ENCODE results near the gene CELF1.

Gene CELF1

GRCh38 chr11:47552566-47553405 is at the start of gene CELF1:
CELF1 (minus strand) TSS chr11:47553132; CDS start chr11:47499523, 53,609 bp downstream.
- H3K4me3 ChIP-seq (ENCODE audit: low read length) = peak within 1 kb of the TSS; percentile 73
- H3K9me3 ChIP-seq (ENCODE audit: control insufficient read depth, low read depth, low read length) = no peaks in the 10 kb centered on the region
- peaks cover 4% of the 10 kb centered on the region for H3K36me3 ChIP-seq (ENCODE audit: control insufficient read depth, low read depth, low read length)
- peaks cover 15% of the 10 kb centered on the region for H3K4me1 ChIP-seq (ENCODE audit: control insufficient read depth, low read depth, low read length)
- H3K27ac ChIP-seq (ENCODE audit: low read length) = peak within 1 kb of the TSS; percentile 36
- no peaks in the 10 kb centered on the region for H3K27me3 ChIP-seq (ENCODE audit: control insufficient read depth, insufficient read depth, low read length)
- H3K9ac ChIP-seq (ENCODE audit: low read length) = peak within 1 kb of the TSS; percentile 88

GRCh38 chr11:47599902-47600301 is 47.0 kb upstream of the CELF1 start:
- H3K27ac ChIP-seq (ENCODE audit: low read length) = no peak overlapping the region
- no peaks in the 10 kb centered on the region for H3K9me3 ChIP-seq (ENCODE audit: control insufficient read depth, low read depth, low read length)
- no peak overlapping the region for H3K9ac ChIP-seq (ENCODE audit: low read length)
- H3K4me1 ChIP-seq (ENCODE audit: control insufficient read depth, low read depth, low read length) = no peaks in the 10 kb centered on the region
- H3K27me3 ChIP-seq (ENCODE audit: control insufficient read depth, insufficient read depth, low read length) = peaks cover 11% of the 10 kb centered on the region
- no peaks in the 10 kb centered on the region for H3K36me3 ChIP-seq (ENCODE audit: control insufficient read depth, low read depth, low read length)
- H3K4me3 ChIP-seq (ENCODE audit: low read length) = no peak overlapping the region

GRCh38 chr11:47595967-47596366 is 43.0 kb upstream of the CELF1 start:
- Histone ChIP-seq H3K27ac (ENCODE audit: low read length) (no peak overlapping the region), H3K9me3 (ENCODE audit: control insufficient read depth, low read depth, low read length) (no peaks in the 10 kb centered on the region), H3K36me3 (ENCODE audit: control insufficient read depth, low read depth, low read length) (no peaks in the 10 kb centered on the region), H3K4me1 (ENCODE audit: control insufficient read depth, low read depth, low read length) (peaks cover 3% of the 10 kb centered on the region), H3K9ac (ENCODE audit: low read length) (no peak overlapping the region), H3K27me3 (ENCODE audit: control insufficient read depth, insufficient read depth, low read length) (peaks cover 41% of the 10 kb centered on the region), H3K4me3 (ENCODE audit: low read length) (no peak overlapping the region)

GRCh38 chr11:47595029-47595428 is 42.1 kb upstream of the CELF1 start:
- no peaks in the 10 kb centered on the region for H3K9me3 ChIP-seq (ENCODE audit: control insufficient read depth, low read depth, low read length)
- H3K4me3 ChIP-seq (ENCODE audit: low read length) = peak overlapping the region; percentile 81
- H3K27me3 ChIP-seq (ENCODE audit: control insufficient read depth, insufficient read depth, low read length) = peaks cover 41% of the 10 kb centered on the region
- no peaks in the 10 kb centered on the region for H3K36me3 ChIP-seq (ENCODE audit: control insufficient read depth, low read depth, low read length)
- peaks cover 3% of the 10 kb centered on the region for H3K4me1 ChIP-seq (ENCODE audit: control insufficient read depth, low read depth, low read length)
- H3K27ac ChIP-seq (ENCODE audit: low read length) = no peak overlapping the region
- no peak overlapping the region for H3K9ac ChIP-seq (ENCODE audit: low read length)

GRCh38 chr11:47593934-47594855 is 41.3 kb upstream of the CELF1 start, which contains the start of gene C1QTNF4:
C1QTNF4 (minus strand) TSS chr11:47594411; CDS start chr11:47590810, 3,601 bp downstream.
- Histone ChIP-seq H3K4me1 (ENCODE audit: control insufficient read depth, low read depth, low read length) (peaks cover 3% of the 10 kb centered on the region), H3K27ac (ENCODE audit: low read length) (no peak within 1 kb of the TSS), H3K9me3 (ENCODE audit: control insufficient read depth, low read depth, low read length) (no peaks in the 10 kb centered on the region), H3K27me3 (ENCODE audit: control insufficient read depth, insufficient read depth, low read length) (peaks cover 41% of the 10 kb centered on the region), H3K9ac (ENCODE audit: low read length) (peak within 1 kb of the TSS; percentile 18), H3K36me3 (ENCODE audit: control insufficient read depth, low read depth, low read length) (no peaks in the 10 kb centered on the region), H3K4me3 (ENCODE audit: low read length) (peak within 1 kb of the TSS; percentile 81)

GRCh38 chr11:47593492-47593933 is 40.6 kb upstream of the CELF1 start:
- peaks cover 41% of the 10 kb centered on the region for H3K27me3 ChIP-seq (ENCODE audit: control insufficient read depth, insufficient read depth, low read length)
- no peak overlapping the region for H3K9ac ChIP-seq (ENCODE audit: low read length)
- peaks cover 3% of the 10 kb centered on the region for H3K4me1 ChIP-seq (ENCODE audit: control insufficient read depth, low read depth, low read length)
- no peak overlapping the region for H3K27ac ChIP-seq (ENCODE audit: low read length)
- H3K9me3 ChIP-seq (ENCODE audit: control insufficient read depth, low read depth, low read length) = no peaks in the 10 kb centered on the region
- no peaks in the 10 kb centered on the region for H3K36me3 ChIP-seq (ENCODE audit: control insufficient read depth, low read depth, low read length)
- H3K4me3 ChIP-seq (ENCODE audit: low read length) = peak overlapping the region; percentile 81

GRCh38 chr11:47592970-47593369 is 40.0 kb upstream of the CELF1 start:
- H3K27ac ChIP-seq (ENCODE audit: low read length) = no peak overlapping the region

GRCh38 chr11:47592251-47592650 is 39.3 kb upstream of the CELF1 start:
- Histone ChIP-seq H3K36me3 (ENCODE audit: control insufficient read depth, low read depth, low read length) (no peaks in the 10 kb centered on the region), H3K4me1 (ENCODE audit: control insufficient read depth, low read depth, low read length) (peaks cover 3% of the 10 kb centered on the region), H3K9ac (ENCODE audit: low read length) (no peak overlapping the region), H3K27me3 (ENCODE audit: control insufficient read depth, insufficient read depth, low read length) (peaks cover 41% of the 10 kb centered on the region), H3K27ac (ENCODE audit: low read length) (no peak overlapping the region), H3K4me3 (ENCODE audit: low read length) (no peak overlapping the region), H3K9me3 (ENCODE audit: control insufficient read depth, low read depth, low read length) (no peaks in the 10 kb centered on the region)

More at GRCh38 chr11:47592970-47593369, 40.0 kb upstream of the CELF1 start:
- Histone ChIP-seq H3K4me1 (ENCODE audit: control insufficient read depth, low read depth, low read length) (peaks cover 3% of the 10 kb centered on the region), H3K9me3 (ENCODE audit: control insufficient read depth, low read depth, low read length) (no peaks in the 10 kb centered on the region), H3K27me3 (ENCODE audit: control insufficient read depth, insufficient read depth, low read length) (peaks cover 41% of the 10 kb centered on the region), H3K36me3 (ENCODE audit: control insufficient read depth, low read depth, low read length) (no peaks in the 10 kb centered on the region), H3K9ac (ENCODE audit: low read length) (no peak overlapping the region), H3K4me3 (ENCODE audit: low read length) (peak overlapping the region; percentile 81)

GRCh38 chr11:47591764-47592163 is 38.8 kb upstream of the CELF1 start:
- peaks cover 3% of the 10 kb centered on the region for H3K4me1 ChIP-seq (ENCODE audit: control insufficient read depth, low read depth, low read length)
- H3K9ac ChIP-seq (ENCODE audit: low read length) = no peak overlapping the region
- no peaks in the 10 kb centered on the region for H3K9me3 ChIP-seq (ENCODE audit: control insufficient read depth, low read depth, low read length)
- peaks cover 41% of the 10 kb centered on the region for H3K27me3 ChIP-seq (ENCODE audit: control insufficient read depth, insufficient read depth, low read length)
- H3K27ac ChIP-seq (ENCODE audit: low read length) = no peak overlapping the region
- H3K36me3 ChIP-seq (ENCODE audit: control insufficient read depth, low read depth, low read length) = no peaks in the 10 kb centered on the region
- no peak overlapping the region for H3K4me3 ChIP-seq (ENCODE audit: low read length)

GRCh38 chr11:47589977-47590861 is 37.3 kb upstream of the CELF1 start:
- H3K36me3 ChIP-seq (ENCODE audit: control insufficient read depth, low read depth, low read length) = no peaks in the 10 kb centered on the region
- no peak overlapping the region for H3K9ac ChIP-seq (ENCODE audit: low read length)
- H3K9me3 ChIP-seq (ENCODE audit: control insufficient read depth, low read depth, low read length) = no peaks in the 10 kb centered on the region
- H3K27me3 ChIP-seq (ENCODE audit: control insufficient read depth, insufficient read depth, low read length) = peaks cover 33% of the 10 kb centered on the region
- H3K4me3 ChIP-seq (ENCODE audit: low read length) = no peak overlapping the region
- H3K4me1 ChIP-seq (ENCODE audit: control insufficient read depth, low read depth, low read length) = peaks cover 3% of the 10 kb centered on the region
- no peak overlapping the region for H3K27ac ChIP-seq (ENCODE audit: low read length)

Data from iPS-18a (cell line).